Measurements from ENCODE around the gene YIPF3.
"Not testable (repeated sequence)": the region's sequence is repeated elsewhere in the genome, so short reads cannot be mapped to it uniquely, and the experiment has no call there.

Gene YIPF3

GRCh38 chr6:43491750-43492661 lies 24.7 kb downstream of the YIPF3 start:
- no peak for DNase-seq

GRCh38 chr6:43490523-43490939 lies 26.2 kb downstream of the YIPF3 start:
- no peak for DNase-seq

GRCh38 chr6:43489277-43490072 lies 27.3 kb downstream of the YIPF3 start:
- no peak for DNase-seq

GRCh38 chr6:43488667-43489276 lies 28.0 kb downstream of the YIPF3 start:
- DNase-seq = no peak

- DNase-seq = no peak
These were observed 35.0 kb downstream of the YIPF3 start for GRCh38 chr6:43481591-43482236.

GRCh38 chr6:43481075-43481474 lies 35.7 kb downstream of the YIPF3 start:
- DNase-seq = no peak

GRCh38 chr6:43478008-43478372 lies 38.7 kb downstream of the YIPF3 start:
- DNase-seq = no peak

GRCh38 chr6:43477235-43478007 lies 39.3 kb downstream of the YIPF3 start, which contains the start of gene TJAP1:
TJAP1 (plus strand) TSS chr6:43477570; CDS start chr6:43499002, 21,432 bp downstream.
- peak; percentile 90 for DNase-seq

GRCh38 chr6:43476746-43477145 lies 40.0 kb downstream of the YIPF3 start:
- DNase-seq = no peak

- no peak for DNase-seq
These were observed 41.2 kb downstream of the YIPF3 start for GRCh38 chr6:43475516-43475915.

- DNase-seq = no peak
These were observed 44.2 kb downstream of the YIPF3 start for GRCh38 chr6:43472515-43472914.

GRCh38 chr6:43471399-43471798 lies 45.3 kb downstream of the YIPF3 start:
- DNase-seq = no peak

- DNase-seq = no peak
These were observed 46.8 kb downstream of the YIPF3 start for GRCh38 chr6:43469947-43470346.

GRCh38 chr6:43468748-43469681 lies 47.7 kb downstream of the YIPF3 start:
- no peak for DNase-seq

- DNase-seq = no peak
These were observed 48.5 kb downstream of the YIPF3 start for GRCh38 chr6:43468240-43468639.

GRCh38 chr6:43467752-43468151 lies 49.0 kb downstream of the YIPF3 start:
- DNase-seq = no peak

- not testable (repeated sequence) for DNase-seq
These were observed 49.5 kb downstream of the YIPF3 start for GRCh38 chr6:43467265-43467664.

GRCh38 chr6:43465948-43466347 lies 50.8 kb downstream of the YIPF3 start:
- DNase-seq = no peak

GRCh38 chr6:43464337-43464736 lies 52.4 kb downstream of the YIPF3 start:
- DNase-seq = no peak

GRCh38 chr6:43461936-43462335 lies 54.8 kb downstream of the YIPF3 start:
- no peak for DNase-seq
